DOHH2 (cell line): ENCODE results near the gene NUF2.

Source experiments
- CTCF ChIP-seq: fragments of 200-600 bp; sonication (generic); IDR thresholded peaks from one replicate; pipeline ENCODE4 v1.5.1; 2014; ENCODE audit warnings: antibody characterized with exemption, mild to moderate bottlenecking, low read depth, low read length; ENCODE audit not compliant: poor library complexity, severe bottlenecking
- EZH2phosphoT487 ChIP-seq: fragments of 200-600 bp; sonication (generic); IDR thresholded peaks from 2 replicates; pipeline ENCODE4 v1.6.1; 2017; ENCODE audit warnings: borderline replicate concordance, mild to moderate bottlenecking, antibody characterized with exemption, low read length, moderate library complexity, mixed read lengths

- TF ChIP-seq CTCF: no peak
- no peak for TF ChIP-seq EZH2phosphoT487
These were observed 79.5 kb downstream of the NUF2 start for GRCh38 chr1:163401211-163401610.
